ENCODE measurements around the gene XRCC3. TPM values are rescaled to one million over a fixed set of nuclear protein-coding genes. Genes with fewer than 3 reads are reported as not detected.
A peak's percentile ranks its signal among the peaks of the same experiment; 100 is the strongest.

XRCC3 gene
- total RNA-seq, 1 donor from 2014 or later: 6.1 TPM

- H3K27me3 ChIP-seq (ENCODE audit: control insufficient read depth, insufficient read depth, low read length): no peaks in the 10 kb centered on the region
- H3K4me3 ChIP-seq (ENCODE audit: low read depth, low read length): no peak overlapping the region
- FAIRE-seq: no peak
- TF ChIP-seq, protein P1, sequence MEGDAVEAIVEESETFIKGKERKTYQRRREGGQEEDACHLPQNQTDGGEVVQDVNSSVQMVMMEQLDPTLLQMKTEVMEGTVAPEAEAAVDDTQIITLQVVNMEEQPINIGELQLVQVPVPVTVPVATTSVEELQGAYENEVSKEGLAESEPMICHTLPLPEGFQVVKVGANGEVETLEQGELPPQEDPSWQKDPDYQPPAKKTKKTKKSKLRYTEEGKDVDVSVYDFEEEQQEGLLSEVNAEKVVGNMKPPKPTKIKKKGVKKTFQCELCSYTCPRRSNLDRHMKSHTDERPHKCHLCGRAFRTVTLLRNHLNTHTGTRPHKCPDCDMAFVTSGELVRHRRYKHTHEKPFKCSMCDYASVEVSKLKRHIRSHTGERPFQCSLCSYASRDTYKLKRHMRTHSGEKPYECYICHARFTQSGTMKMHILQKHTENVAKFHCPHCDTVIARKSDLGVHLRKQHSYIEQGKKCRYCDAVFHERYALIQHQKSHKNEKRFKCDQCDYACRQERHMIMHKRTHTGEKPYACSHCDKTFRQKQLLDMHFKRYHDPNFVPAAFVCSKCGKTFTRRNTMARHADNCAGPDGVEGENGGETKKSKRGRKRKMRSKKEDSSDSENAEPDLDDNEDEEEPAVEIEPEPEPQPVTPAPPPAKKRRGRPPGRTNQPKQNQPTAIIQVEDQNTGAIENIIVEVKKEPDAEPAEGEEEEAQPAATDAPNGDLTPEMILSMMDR (IDR thresholded peaks at IDR 0.05; ENCODE audit: insufficient read depth, low read length, severe bottlenecking): no peak
- DNase-seq (ENCODE audit: low read depth): peak; percentile 56
- H3K36me3 ChIP-seq (ENCODE audit: control insufficient read depth, insufficient read depth, low read length): peaks cover 21% of the 10 kb centered on the region
Observed at GRCh38 chr14:103705118-103705503, 10.1 kb downstream of the XRCC3 start.

GRCh38 chr14:103704708-103705107 is 10.5 kb downstream of the XRCC3 start:
- DNase-seq (ENCODE audit: low read depth) (no peak), FAIRE-seq (no peak)
- TF ChIP-seq, protein P1 (IDR thresholded peaks at IDR 0.05; ENCODE audit: insufficient read depth, low read length, severe bottlenecking): no peak
- Histone ChIP-seq H3K4me3 (ENCODE audit: low read depth, low read length) (no peak overlapping the region), H3K36me3 (ENCODE audit: control insufficient read depth, insufficient read depth, low read length) (peaks cover 25% of the 10 kb centered on the region), H3K27me3 (ENCODE audit: control insufficient read depth, insufficient read depth, low read length) (no peaks in the 10 kb centered on the region)

DNA sequence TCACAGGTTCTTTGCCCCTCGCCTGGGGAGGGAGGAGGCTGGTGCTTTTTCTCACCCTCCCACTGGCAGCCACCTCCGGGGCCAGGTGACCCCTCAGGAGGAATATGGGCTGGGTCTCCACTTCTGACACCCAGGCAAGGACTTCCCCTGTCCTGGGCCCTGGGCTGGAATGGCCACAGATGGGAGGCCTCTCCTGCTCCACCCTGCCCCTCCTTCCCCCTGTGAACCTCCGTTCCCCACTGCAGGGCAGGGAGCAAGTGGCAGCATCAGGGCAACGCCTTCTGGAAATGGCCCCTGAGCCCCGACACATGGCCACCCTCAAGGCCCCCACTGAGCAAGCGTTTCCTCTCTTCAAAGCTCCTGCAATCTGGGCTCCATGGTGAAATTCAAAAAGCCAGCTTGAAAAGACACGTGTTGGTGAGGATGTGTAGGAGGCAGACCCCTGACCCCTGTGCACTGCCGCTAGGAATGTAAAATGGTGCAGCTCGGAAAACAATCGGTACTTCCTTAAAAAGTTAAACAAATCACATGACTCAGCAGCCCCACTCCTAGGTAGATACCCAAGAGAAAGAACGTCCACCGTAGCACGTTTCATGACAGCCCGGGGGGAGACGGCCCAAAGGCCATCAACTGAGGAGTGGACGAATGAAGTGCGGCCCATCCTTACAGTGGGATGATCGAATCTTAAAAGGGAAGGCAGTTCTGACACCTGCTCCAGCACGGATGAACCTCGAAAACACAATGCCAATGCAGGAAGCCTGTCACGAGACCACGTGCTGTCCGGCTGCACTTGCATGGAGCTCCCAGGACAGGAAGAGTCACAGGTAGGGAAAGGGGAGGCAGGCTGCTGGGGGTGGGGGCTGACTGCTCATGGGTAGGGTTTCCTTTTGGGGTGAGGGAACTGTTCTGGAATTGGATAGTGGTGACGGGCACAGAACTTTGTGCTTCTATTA is 11.5 kb downstream of the XRCC3 start:
- Histone ChIP-seq H3K4me3 (ENCODE audit: low read depth, low read length) (no peak overlapping the region), H3K27me3 (ENCODE audit: control insufficient read depth, insufficient read depth, low read length) (no peaks in the 10 kb centered on the region), H3K36me3 (ENCODE audit: control insufficient read depth, insufficient read depth, low read length) (peaks cover 31% of the 10 kb centered on the region)
- FAIRE-seq: peak; percentile 93
- TF ChIP-seq, protein P1 (IDR thresholded peaks at IDR 0.05; ENCODE audit: insufficient read depth, low read length, severe bottlenecking): no peak
- DNase-seq (ENCODE audit: low read depth): no peak

GRCh38 chr14:103702497-103703432 is 12.5 kb downstream of the XRCC3 start:
- H3K27me3 ChIP-seq (ENCODE audit: control insufficient read depth, insufficient read depth, low read length): no peaks in the 10 kb centered on the region
- TF ChIP-seq, protein P1 (IDR thresholded peaks at IDR 0.05; ENCODE audit: insufficient read depth, low read length, severe bottlenecking): no peak
- FAIRE-seq: no peak
- no peak overlapping the region for H3K4me3 ChIP-seq (ENCODE audit: low read depth, low read length)
- no peak for DNase-seq (ENCODE audit: low read depth)
- H3K36me3 ChIP-seq (ENCODE audit: control insufficient read depth, insufficient read depth, low read length): peaks cover 29% of the 10 kb centered on the region

DNA sequence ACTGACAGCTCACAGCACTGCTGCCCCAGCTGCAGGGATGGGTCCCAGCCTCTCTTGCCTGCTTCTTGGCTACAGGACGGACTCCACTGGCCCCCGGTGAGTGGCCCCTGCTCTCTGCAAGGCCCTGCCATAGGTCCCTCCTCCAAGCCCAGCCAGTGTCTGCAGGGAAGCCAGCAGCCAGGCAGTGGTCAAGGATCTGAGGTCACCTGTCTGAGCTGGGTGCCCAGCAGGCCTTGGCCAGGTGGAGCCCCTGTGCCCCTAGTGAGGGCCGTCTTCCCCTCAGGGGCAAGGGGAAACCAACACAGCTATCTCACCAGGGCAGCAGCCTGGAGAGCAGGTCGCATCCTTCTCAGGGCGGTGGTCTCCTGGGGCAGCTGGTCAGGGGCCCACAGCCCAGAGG is 13.2 kb downstream of the XRCC3 start:
- no peaks in the 10 kb centered on the region for H3K27me3 ChIP-seq (ENCODE audit: control insufficient read depth, insufficient read depth, low read length)
- TF ChIP-seq, protein P1 (IDR thresholded peaks at IDR 0.05; ENCODE audit: insufficient read depth, low read length, severe bottlenecking): no peak
- peaks cover 28% of the 10 kb centered on the region for H3K36me3 ChIP-seq (ENCODE audit: control insufficient read depth, insufficient read depth, low read length)
- FAIRE-seq: no peak
- H3K4me3 ChIP-seq (ENCODE audit: low read depth, low read length): no peak overlapping the region
- DNase-seq (ENCODE audit: low read depth): no peak

Measured in bronchial epithelial cell (primary cell).